ENCODE results near the gene TPBGL.

DNA sequence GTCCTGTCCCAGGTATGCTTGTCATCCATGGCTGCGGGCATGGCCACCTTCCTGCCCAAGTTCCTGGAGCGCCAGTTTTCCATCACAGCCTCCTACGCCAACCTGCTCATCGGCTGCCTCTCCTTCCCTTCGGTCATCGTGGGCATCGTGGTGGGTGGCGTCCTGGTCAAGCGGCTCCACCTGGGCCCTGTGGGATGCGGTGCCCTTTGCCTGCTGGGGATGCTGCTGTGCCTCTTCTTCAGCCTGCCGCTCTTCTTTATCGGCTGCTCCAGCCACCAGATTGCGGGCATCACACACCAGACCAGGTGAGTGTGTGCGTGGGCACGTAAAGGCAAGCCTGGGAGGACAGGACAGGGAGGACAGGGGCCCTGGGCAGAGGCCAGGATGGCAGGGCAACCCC lies 47.3 kb upstream of the TPBGL start:
- TF ChIP-seq, protein P1, sequence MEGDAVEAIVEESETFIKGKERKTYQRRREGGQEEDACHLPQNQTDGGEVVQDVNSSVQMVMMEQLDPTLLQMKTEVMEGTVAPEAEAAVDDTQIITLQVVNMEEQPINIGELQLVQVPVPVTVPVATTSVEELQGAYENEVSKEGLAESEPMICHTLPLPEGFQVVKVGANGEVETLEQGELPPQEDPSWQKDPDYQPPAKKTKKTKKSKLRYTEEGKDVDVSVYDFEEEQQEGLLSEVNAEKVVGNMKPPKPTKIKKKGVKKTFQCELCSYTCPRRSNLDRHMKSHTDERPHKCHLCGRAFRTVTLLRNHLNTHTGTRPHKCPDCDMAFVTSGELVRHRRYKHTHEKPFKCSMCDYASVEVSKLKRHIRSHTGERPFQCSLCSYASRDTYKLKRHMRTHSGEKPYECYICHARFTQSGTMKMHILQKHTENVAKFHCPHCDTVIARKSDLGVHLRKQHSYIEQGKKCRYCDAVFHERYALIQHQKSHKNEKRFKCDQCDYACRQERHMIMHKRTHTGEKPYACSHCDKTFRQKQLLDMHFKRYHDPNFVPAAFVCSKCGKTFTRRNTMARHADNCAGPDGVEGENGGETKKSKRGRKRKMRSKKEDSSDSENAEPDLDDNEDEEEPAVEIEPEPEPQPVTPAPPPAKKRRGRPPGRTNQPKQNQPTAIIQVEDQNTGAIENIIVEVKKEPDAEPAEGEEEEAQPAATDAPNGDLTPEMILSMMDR (IDR thresholded peaks at IDR 0.05): no peak
- TF ChIP-seq POLR2A (IDR thresholded peaks at IDR 0.05): no peak
